Measurements from ENCODE around the gene TM9SF3.

Gene TM9SF3

DNA sequence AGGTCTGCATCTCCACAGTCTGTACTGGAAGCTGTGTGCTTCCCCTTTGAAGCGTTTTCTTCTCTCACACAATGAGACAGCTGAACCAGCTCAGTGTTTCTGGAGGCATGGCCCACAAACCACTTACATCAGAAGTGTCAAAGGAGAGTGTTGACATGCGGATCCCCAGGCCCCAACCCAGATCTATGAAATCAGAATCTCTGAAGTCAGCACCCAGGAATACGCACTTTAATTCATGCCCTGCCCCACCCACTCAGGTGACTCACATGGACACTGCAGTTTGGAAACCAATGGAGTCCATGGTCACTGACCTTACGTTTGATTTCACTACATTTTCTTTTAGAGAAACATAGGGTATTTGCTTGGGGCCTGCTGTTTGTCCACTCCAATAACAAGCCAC is 92.1 kb downstream of the TM9SF3 start:
- Histone ChIP-seq H3K27ac (no peak overlapping the region), H3K36me3 (replicated peaks) (no peaks in the 10 kb centered on the region), H3K27me3 (replicated peaks) (no peaks in the 10 kb centered on the region), H3K4me3 (ENCODE audit: low read depth, low read length) (no peak overlapping the region)
- no peak for DNase-seq
- TF ChIP-seq, protein P1, sequence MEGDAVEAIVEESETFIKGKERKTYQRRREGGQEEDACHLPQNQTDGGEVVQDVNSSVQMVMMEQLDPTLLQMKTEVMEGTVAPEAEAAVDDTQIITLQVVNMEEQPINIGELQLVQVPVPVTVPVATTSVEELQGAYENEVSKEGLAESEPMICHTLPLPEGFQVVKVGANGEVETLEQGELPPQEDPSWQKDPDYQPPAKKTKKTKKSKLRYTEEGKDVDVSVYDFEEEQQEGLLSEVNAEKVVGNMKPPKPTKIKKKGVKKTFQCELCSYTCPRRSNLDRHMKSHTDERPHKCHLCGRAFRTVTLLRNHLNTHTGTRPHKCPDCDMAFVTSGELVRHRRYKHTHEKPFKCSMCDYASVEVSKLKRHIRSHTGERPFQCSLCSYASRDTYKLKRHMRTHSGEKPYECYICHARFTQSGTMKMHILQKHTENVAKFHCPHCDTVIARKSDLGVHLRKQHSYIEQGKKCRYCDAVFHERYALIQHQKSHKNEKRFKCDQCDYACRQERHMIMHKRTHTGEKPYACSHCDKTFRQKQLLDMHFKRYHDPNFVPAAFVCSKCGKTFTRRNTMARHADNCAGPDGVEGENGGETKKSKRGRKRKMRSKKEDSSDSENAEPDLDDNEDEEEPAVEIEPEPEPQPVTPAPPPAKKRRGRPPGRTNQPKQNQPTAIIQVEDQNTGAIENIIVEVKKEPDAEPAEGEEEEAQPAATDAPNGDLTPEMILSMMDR (IDR thresholded peaks at IDR 0.05; ENCODE audit: low read depth, low read length, missing control alignments): no peak
- in situ Hi-C loops (cut with HindIII; ENCODE audit: low pct_ligation_motif_present, low sequenced_read_pairs): no loop called here

GRCh38 chr10:96493871-96494525 is 92.8 kb downstream of the TM9SF3 start:
- DNase-seq: no peak
- TF ChIP-seq, protein P1 (IDR thresholded peaks at IDR 0.05; ENCODE audit: low read depth, low read length, missing control alignments): no peak
- H3K27me3 ChIP-seq (replicated peaks): no peaks in the 10 kb centered on the region
- H3K36me3 ChIP-seq (replicated peaks): no peaks in the 10 kb centered on the region
- H3K4me3 ChIP-seq (ENCODE audit: low read depth, low read length): no peak overlapping the region
- no peak overlapping the region for H3K27ac ChIP-seq
- in situ Hi-C loops (cut with HindIII; ENCODE audit: low pct_ligation_motif_present, low sequenced_read_pairs): no loop called here

GRCh38 chr10:96493254-96493653 is 93.6 kb downstream of the TM9SF3 start:
- H3K27me3 ChIP-seq (replicated peaks): no peaks in the 10 kb centered on the region

GRCh38 chr10:96491303-96491702 is 95.5 kb downstream of the TM9SF3 start:
- no peak overlapping the region for H3K27ac ChIP-seq
- TF ChIP-seq, protein P1 (IDR thresholded peaks at IDR 0.05; ENCODE audit: low read depth, low read length, missing control alignments): peak; percentile 25
- H3K4me3 ChIP-seq (ENCODE audit: low read depth, low read length): no peak overlapping the region
- no peaks in the 10 kb centered on the region for H3K27me3 ChIP-seq (replicated peaks)
- H3K36me3 ChIP-seq (replicated peaks): no peaks in the 10 kb centered on the region
- DNase-seq: no peak
- in situ Hi-C loops (cut with HindIII; ENCODE audit: low pct_ligation_motif_present, low sequenced_read_pairs): no loop called here

More at GRCh38 chr10:96493254-96493653, 93.6 kb downstream of the TM9SF3 start:
- TF ChIP-seq, protein P1 (IDR thresholded peaks at IDR 0.05; ENCODE audit: low read depth, low read length, missing control alignments): no peak
- Histone ChIP-seq H3K4me3 (ENCODE audit: low read depth, low read length) (no peak overlapping the region), H3K27ac (no peak overlapping the region), H3K36me3 (replicated peaks) (no peaks in the 10 kb centered on the region)
- no peak for DNase-seq
- in situ Hi-C loops (cut with HindIII; ENCODE audit: low pct_ligation_motif_present, low sequenced_read_pairs): no loop called here

DNA sequence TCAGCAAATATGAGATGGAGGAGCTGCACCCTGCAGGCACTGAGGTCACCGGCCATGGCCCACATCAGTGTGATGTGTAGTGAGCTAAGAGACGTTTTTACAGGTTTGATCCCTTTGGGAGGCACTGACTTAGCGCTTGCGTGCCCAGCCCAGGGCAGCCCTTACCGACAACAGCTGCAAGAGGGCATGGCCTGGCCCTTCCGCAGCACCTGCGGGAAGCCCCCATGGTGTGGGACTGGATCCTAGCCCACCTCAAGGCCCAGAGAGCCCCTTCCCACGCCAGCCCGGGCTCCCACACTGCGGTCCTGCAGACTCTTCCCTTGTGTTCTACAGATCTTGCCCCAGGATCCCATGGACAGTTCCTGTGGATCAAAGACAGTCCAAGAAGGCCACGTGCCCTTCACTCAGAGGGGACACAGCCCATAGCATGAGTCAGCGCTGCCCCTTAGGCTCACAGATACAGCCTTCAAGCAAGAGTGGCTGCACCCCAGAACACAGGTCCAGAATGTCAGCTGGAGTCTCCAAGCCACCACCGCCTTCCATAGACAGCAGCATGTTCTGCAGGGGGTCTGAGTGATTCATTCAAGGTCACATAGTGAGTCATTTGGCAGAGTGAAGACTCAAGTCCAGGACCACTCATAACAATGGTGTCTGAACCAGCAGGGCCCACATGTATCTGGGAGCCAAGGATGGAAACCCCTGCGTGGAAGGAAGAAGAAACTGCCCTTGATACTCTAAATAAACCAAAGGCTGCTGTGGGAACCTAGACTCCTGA is 98.5 kb downstream of the TM9SF3 start:
- TF ChIP-seq, protein P1 (IDR thresholded peaks at IDR 0.05; ENCODE audit: low read depth, low read length, missing control alignments): no peak
- peak; percentile 39 for DNase-seq
- H3K27ac ChIP-seq: no peak overlapping the region
- no peaks in the 10 kb centered on the region for H3K36me3 ChIP-seq (replicated peaks)
- H3K27me3 ChIP-seq (replicated peaks): no peaks in the 10 kb centered on the region
- no peak overlapping the region for H3K4me3 ChIP-seq (ENCODE audit: low read depth, low read length)
- in situ Hi-C loops (cut with HindIII; ENCODE audit: low pct_ligation_motif_present, low sequenced_read_pairs): no loop called here
